ENCODE measurements around the gene NEU4.

Gene NEU4

DNA sequence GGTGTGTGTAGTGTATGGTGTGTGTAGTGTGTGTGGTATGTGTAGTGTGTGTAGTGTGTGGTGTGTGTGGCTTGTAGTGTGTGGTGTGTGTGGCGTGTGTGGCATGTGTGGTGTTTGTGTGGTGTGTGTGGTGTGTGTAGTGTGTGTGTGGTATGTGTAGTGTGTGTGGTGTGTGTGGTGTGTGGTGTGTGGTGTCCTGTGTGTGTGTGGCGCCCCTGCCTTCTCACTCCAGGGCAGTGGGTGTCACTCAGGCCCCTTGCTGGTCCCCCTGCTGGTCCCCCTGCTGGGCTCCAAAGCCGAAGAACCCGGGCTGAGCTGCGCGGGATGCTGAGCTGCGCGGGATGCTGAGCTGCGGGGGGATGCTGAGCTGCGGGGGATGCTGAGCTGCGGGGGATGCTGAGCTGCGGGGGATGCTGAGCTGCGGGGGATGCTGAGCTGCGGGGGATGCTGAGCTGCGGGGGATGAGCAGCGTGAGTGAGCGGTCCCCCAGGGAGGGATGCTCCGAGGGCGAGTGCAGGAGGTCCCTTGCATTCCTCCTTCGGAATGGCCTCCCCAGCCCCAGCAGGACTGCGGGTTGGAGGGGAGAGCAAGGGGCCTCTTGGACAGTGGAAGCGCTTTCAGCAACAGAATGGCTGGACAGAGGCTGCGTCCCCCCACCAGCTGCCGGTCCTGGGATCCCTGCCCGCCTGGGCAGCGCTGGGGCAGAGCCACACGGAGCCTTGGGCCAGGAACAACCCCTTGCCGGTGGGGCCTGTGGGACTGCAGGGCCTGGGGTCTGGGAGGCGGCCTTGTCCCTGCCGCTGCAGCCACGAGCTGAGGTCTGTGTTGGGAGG lies 57.2 kb downstream of the NEU4 start:
- no peak for DNase-seq
